Measurements from ENCODE around the gene CA7.
"Not testable (repeated sequence)": the region's sequence is repeated elsewhere in the genome, so short reads cannot be mapped to it uniquely, and the experiment has no call there.

Gene CA7

DNA sequence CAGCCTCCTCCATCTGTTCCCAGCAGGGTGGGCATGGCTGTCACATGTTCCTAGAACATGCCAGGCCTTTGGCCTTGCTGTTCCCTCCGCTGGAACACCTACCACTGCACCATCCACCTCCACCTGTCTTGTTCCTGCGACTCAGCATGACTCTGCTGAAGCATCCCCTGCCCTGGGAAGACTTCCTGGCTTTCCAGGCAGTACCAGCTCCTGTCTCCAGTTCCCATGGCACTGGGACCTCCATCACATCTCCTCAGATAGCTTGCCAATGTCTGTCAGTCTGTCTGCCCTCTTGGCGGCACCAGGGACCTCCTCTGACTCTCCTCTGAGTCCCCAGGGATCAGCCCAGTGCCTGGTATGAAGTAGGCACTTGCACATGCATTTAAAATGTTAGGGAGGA is 51.8 kb downstream of the CA7 start:
- no peak for DNase-seq (ENCODE audit: low read depth in 2 of 3, low spot score in 1 of 3)

DNA sequence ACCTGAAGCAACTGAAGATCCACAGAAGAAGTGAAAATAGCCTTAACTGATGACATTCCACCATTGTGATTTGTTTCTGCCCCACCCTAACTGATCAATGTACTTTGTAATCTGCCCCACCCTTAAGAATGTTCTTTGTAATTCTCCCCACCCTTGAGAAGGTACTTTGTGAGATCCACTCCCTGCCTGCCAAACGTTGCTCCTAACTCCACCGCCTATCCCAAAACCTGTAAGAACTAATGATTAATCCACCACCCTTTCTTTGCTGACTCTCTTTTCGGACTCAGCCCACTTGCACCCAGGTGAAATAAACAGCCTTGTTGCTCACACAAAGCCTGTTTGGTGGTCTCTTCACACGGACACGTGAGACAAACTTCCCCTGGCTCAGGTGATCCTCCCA is 52.5 kb downstream of the CA7 start:
- not testable (repeated sequence) for DNase-seq (ENCODE audit: low read depth in 2 of 3, low spot score in 1 of 3)

GRCh38 chr16:66898207-66898606 is 54.0 kb downstream of the CA7 start:
- no peak for DNase-seq (ENCODE audit: low read depth in 2 of 3, low spot score in 1 of 3)

- DNase-seq (ENCODE audit: low read depth in 2 of 3, low spot score in 1 of 3), result no peak
Observed at GRCh38 chr16:66898933-66899309, 54.7 kb downstream of the CA7 start.

DNA sequence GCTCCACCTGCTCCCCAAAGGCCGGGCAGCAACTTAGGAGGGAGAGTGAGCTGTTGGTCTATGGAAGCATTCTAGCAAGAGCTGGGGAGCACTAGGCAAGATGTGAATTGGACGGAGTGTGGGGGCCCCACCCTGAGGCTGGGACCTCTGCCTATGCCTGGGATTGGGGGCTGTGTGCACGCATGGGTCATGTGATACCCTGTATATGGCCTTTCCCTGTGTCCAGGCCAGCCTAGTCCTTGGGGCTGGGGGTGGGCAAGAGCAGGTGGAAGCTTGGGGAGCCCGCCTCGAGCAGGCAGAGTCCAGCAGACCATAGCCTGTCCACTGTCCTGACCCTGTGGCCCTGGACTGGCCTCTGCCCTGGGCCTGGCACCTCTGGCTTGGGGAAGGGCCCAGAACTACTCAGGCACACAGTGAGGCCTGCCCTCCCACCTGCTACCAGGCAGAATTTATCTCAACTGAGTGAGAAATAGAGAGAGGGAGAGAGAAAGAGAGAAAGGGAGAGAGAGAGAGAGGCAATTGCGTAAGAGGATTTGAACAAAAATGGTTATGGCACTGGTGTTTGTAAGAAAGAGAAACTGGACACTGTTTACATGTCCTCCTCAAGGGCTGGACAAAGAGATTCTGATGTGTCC is 55.2 kb downstream of the CA7 start:
- no peak for DNase-seq (ENCODE audit: low read depth in 2 of 3, low spot score in 1 of 3)

DNA sequence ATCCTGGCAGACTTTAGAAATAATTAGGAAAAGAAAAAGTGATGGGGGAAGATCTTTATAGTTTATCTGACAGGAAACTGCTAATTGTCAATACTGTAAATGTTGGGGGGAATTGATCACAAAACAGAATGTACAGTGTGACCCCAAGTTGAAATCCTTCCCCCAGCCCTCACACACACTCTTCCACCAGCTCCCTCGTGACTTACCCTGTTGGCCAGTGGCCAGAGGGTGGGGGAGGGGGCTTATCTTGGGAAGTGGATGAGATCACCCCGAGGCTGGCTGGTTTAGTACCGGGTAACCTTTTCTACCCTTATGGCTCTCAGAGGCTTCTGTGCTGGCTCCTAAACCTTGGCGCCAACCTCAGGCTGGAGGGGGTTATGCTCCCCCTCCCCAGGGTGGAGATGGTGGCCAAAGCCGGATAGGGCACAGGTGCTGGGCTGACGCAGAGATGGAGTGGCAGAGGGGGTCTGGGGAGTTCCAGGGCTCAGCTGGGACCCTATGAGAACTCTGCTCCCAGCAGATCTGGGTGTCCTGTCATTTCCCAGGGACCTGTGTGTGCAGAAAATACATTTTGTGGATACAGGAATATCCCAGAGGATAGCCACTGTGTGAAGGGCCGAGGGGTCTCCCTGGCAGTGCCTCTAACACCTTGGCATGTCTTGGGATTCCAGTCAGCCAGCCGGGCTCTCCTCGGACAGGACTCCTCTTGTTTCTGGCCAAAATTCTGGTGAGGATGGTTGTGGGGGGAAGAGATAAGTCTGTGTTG is 55.9 kb downstream of the CA7 start:
- DNase-seq (ENCODE audit: low read depth in 2 of 3, low spot score in 1 of 3), result no peak

GRCh38 chr16:66900721-66901441 is 56.7 kb downstream of the CA7 start:
- no peak for DNase-seq (ENCODE audit: low read depth in 2 of 3, low spot score in 1 of 3)

GRCh38 chr16:66901626-66902025 is 57.4 kb downstream of the CA7 start:
- no peak for DNase-seq (ENCODE audit: low read depth in 2 of 3, low spot score in 1 of 3)

GRCh38 chr16:66902648-66903543 is 58.7 kb downstream of the CA7 start:
- no peak for DNase-seq (ENCODE audit: low read depth in 2 of 3, low spot score in 1 of 3)

Measured in stimulated activated CD4-positive, alpha-beta T cell treated with anti-CD3 and anti-CD28 coated beads, Interleukin-12 subunit alpha, Interleukin-12 subunit beta, amount 100 ng/mL, for 48 hours (primary cell).